ENCODE results near the gene PIGZ. TPM values are rescaled to one million over a fixed set of nuclear protein-coding genes. Genes with fewer than 3 reads are reported as not detected.

The PIGZ gene
- total RNA-seq, 1 experiment from 2014 or later = 1.4 TPM

DNA sequence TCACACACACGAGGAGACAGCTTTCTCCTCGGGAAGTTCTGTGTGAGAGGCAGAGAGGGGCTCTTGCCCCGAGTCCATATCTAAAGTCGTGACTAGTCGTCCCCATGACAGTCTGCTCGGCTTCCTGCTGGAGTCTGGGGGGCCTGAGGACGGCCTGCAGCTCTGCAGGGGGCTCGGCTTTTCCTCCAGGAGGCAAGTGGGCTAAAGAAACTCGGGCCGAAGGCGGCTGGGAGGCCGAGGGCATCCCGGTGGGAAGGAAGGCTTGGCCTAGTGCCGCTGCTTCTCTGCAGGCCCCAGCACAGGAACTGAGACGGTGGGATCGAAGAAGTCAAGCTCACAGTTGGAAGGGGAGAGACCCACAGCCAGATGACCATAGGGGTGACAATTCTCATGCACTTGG lies 25.4 kb upstream of the PIGZ start:
- Histone ChIP-seq H3K27ac (ENCODE audit: low read depth, low read length) (no peak overlapping the region), H3K79me2 (ENCODE audit: insufficient read depth, low read length) (no peaks in the 10 kb centered on the region), H2AFZ (ENCODE audit: low read depth, low read length, poor library complexity, severe bottlenecking) (no peak overlapping the region), H3K36me3 (ENCODE audit: control insufficient read depth in 1 of 2, insufficient read depth in 2 of 2, low read length in 2 of 2) (no peaks in the 10 kb centered on the region), H3K4me2 (ENCODE audit: low read length) (no peak overlapping the region), H3K4me3 (replicated peaks in 1 of 2; ENCODE audit: low read depth in 1 of 2, low read length in 2 of 2) (no peak overlapping the region), H3K27me3 (ENCODE audit: insufficient read depth, low read length) (no peaks in the 10 kb centered on the region), H3K9me3 (ENCODE audit: control insufficient read depth in 1 of 2, insufficient read depth in 1 of 2, low read depth in 1 of 2, low read length in 2 of 2) (no peaks in the 10 kb centered on the region), H3K9me2 (ENCODE audit: insufficient read depth) (no peaks in the 10 kb centered on the region), H4K20me1 (ENCODE audit: insufficient read depth) (no peaks in the 10 kb centered on the region), H3K4me1 (ENCODE audit: control insufficient read depth in 1 of 2, insufficient read depth in 2 of 2, low read length in 2 of 2) (no peaks in the 10 kb centered on the region), H3K9ac (ENCODE audit: low read length) (no peak overlapping the region)
- ChIA-PET POLR2A (no interaction called here), CTCF (no interaction called here), RAD21 (ENCODE audit: low non-redundant PET in 1 of 2, low total read pairs in 2 of 2, uncharacterized antibody in 2 of 2, unreplicated experiment in 2 of 2) (no interaction called here)
- ATAC-seq (no peak), DNase-seq (ENCODE audit: low read depth, low spot score) (no peak)
- TF ChIP-seq SRF (IDR thresholded peaks at IDR 0.05; ENCODE audit: low read depth) (no peak), YY1 (IDR thresholded peaks at IDR 0.05; ENCODE audit: extremely low read depth, insufficient replicate concordance, low read depth, low read length) (no peak), EGR1 (IDR thresholded peaks at IDR 0.05; ENCODE audit: low read depth) (no peak), EZH2phosphoT487 (IDR thresholded peaks at IDR 0.05; ENCODE audit: borderline replicate concordance) (no peak), SIN3A (IDR thresholded peaks at IDR 0.05; ENCODE audit: low read depth) (no peak), EZH2 (IDR thresholded peaks at IDR 0.05) (no peak), POLR2AphosphoS5 (IDR thresholded peaks at IDR 0.05; ENCODE audit: low read depth, low read length) (no peak), ZNF274 (IDR thresholded peaks at IDR 0.05; ENCODE audit: low read depth, low read length) (no peak), ZFX (IDR thresholded peaks at IDR 0.05) (no peak), JUND (IDR thresholded peaks at IDR 0.05) (no peak)
- TF ChIP-seq, protein P1, sequence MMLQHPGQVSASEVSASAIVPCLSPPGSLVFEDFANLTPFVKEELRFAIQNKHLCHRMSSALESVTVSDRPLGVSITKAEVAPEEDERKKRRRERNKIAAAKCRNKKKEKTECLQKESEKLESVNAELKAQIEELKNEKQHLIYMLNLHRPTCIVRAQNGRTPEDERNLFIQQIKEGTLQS (IDR thresholded peaks at IDR 0.05) = no peak
- TF ChIP-seq, protein P2, sequence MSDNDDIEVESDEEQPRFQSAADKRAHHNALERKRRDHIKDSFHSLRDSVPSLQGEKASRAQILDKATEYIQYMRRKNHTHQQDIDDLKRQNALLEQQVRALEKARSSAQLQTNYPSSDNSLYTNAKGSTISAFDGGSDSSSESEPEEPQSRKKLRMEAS (IDR thresholded peaks at IDR 0.05) = no peak
- TF ChIP-seq, protein P3, sequence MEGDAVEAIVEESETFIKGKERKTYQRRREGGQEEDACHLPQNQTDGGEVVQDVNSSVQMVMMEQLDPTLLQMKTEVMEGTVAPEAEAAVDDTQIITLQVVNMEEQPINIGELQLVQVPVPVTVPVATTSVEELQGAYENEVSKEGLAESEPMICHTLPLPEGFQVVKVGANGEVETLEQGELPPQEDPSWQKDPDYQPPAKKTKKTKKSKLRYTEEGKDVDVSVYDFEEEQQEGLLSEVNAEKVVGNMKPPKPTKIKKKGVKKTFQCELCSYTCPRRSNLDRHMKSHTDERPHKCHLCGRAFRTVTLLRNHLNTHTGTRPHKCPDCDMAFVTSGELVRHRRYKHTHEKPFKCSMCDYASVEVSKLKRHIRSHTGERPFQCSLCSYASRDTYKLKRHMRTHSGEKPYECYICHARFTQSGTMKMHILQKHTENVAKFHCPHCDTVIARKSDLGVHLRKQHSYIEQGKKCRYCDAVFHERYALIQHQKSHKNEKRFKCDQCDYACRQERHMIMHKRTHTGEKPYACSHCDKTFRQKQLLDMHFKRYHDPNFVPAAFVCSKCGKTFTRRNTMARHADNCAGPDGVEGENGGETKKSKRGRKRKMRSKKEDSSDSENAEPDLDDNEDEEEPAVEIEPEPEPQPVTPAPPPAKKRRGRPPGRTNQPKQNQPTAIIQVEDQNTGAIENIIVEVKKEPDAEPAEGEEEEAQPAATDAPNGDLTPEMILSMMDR (IDR thresholded peaks at IDR 0.05 in 2 of 3, conservative IDR thresholded peaks at IDR 0.05 in 1 of 3; ENCODE audit: borderline replicate concordance in 1 of 3, insufficient read depth in 1 of 3, low read depth in 2 of 3, low read length in 2 of 3) = no peak
- no TSS peak for BruUV-seq (replicated peaks)
- intact Hi-C loops (cut with micrococcal nuclease) = no loop called here

Data from HCT116 (cell line).